ENCODE data around the gene RAB40A.

RAB40A gene

GRCh38 chrX:103531002-103531401 lies 11.7 kb upstream of the RAB40A start:
- Histone ChIP-seq H3K27me3 (ENCODE audit: insufficient read depth, low read length, poor library complexity, severe bottlenecking) (no peaks in the 10 kb centered on the region), H3K9me2 (replicated peaks; ENCODE audit: low read depth, low read length) (no peaks in the 10 kb centered on the region), H3K4me3 (ENCODE audit: low read length, poor library complexity, severe bottlenecking) (no peak overlapping the region), H3K79me2 (ENCODE audit: insufficient read depth, low read length) (no peaks in the 10 kb centered on the region), H3K9me3 (ENCODE audit: insufficient read depth, low read depth, low read length) (no peaks in the 10 kb centered on the region), H3K4me2 (ENCODE audit: low read depth, low read length, poor library complexity, severe bottlenecking) (no peak overlapping the region), H2AFZ (ENCODE audit: low read length) (no peak overlapping the region), H4K20me1 (ENCODE audit: insufficient read depth, low read length, poor library complexity, severe bottlenecking) (no peaks in the 10 kb centered on the region), H3F3A (ENCODE audit: low read depth) (no peaks in the 10 kb centered on the region), H3K9ac (ENCODE audit: low read depth, low read length, poor library complexity, severe bottlenecking) (no peak overlapping the region), H3K4me1 (ENCODE audit: insufficient read depth, low read length, poor library complexity, severe bottlenecking) (no peaks in the 10 kb centered on the region), H3K36me3 (ENCODE audit: insufficient read depth, low read length) (no peaks in the 10 kb centered on the region)
- no peak for TF ChIP-seq EZH2phosphoT487 (IDR thresholded peaks at IDR 0.05; ENCODE audit: borderline replicate concordance)
- TF ChIP-seq, protein P1, sequence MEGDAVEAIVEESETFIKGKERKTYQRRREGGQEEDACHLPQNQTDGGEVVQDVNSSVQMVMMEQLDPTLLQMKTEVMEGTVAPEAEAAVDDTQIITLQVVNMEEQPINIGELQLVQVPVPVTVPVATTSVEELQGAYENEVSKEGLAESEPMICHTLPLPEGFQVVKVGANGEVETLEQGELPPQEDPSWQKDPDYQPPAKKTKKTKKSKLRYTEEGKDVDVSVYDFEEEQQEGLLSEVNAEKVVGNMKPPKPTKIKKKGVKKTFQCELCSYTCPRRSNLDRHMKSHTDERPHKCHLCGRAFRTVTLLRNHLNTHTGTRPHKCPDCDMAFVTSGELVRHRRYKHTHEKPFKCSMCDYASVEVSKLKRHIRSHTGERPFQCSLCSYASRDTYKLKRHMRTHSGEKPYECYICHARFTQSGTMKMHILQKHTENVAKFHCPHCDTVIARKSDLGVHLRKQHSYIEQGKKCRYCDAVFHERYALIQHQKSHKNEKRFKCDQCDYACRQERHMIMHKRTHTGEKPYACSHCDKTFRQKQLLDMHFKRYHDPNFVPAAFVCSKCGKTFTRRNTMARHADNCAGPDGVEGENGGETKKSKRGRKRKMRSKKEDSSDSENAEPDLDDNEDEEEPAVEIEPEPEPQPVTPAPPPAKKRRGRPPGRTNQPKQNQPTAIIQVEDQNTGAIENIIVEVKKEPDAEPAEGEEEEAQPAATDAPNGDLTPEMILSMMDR (conservative IDR thresholded peaks at IDR 0.05; ENCODE audit: low read length), result no peak

DNA sequence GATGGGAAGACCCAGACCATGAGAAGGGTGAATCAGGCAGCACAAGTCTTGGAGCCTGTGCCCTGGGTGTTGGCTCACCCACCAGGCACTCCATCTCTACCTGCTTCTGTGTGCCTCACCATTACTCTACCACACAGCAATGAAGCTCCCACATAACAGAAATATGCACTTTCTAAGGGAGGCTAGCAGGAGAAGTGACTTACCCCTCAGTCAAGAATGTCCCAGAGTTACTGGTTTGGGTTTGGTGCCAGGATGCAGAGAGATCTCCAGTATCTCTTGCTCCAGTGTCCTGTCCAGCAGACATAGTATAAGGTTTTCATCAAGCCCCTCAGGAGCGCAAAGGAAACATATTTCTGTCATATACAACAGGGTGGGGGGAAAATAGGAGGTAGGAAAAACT lies 11.3 kb upstream of the RAB40A start:
- Histone ChIP-seq H3K36me3 (ENCODE audit: insufficient read depth, low read length) (no peaks in the 10 kb centered on the region), H3K4me2 (ENCODE audit: low read depth, low read length, poor library complexity, severe bottlenecking) (no peak overlapping the region), H2AFZ (ENCODE audit: low read length) (no peak overlapping the region), H3K4me3 (ENCODE audit: low read length, poor library complexity, severe bottlenecking) (no peak overlapping the region), H3F3A (ENCODE audit: low read depth) (no peaks in the 10 kb centered on the region), H3K9ac (ENCODE audit: low read depth, low read length, poor library complexity, severe bottlenecking) (no peak overlapping the region), H4K20me1 (ENCODE audit: insufficient read depth, low read length, poor library complexity, severe bottlenecking) (no peaks in the 10 kb centered on the region), H3K4me1 (ENCODE audit: insufficient read depth, low read length, poor library complexity, severe bottlenecking) (no peaks in the 10 kb centered on the region), H3K9me2 (replicated peaks; ENCODE audit: low read depth, low read length) (no peaks in the 10 kb centered on the region), H3K9me3 (ENCODE audit: insufficient read depth, low read depth, low read length) (no peaks in the 10 kb centered on the region), H3K27me3 (ENCODE audit: insufficient read depth, low read length, poor library complexity, severe bottlenecking) (no peaks in the 10 kb centered on the region), H3K79me2 (ENCODE audit: insufficient read depth, low read length) (no peaks in the 10 kb centered on the region)
- TF ChIP-seq, protein P1 (conservative IDR thresholded peaks at IDR 0.05; ENCODE audit: low read length), result no peak
- TF ChIP-seq EZH2phosphoT487 (IDR thresholded peaks at IDR 0.05; ENCODE audit: borderline replicate concordance), result no peak

GRCh38 chrX:103529550-103529949 lies 10.3 kb upstream of the RAB40A start:
- TF ChIP-seq, protein P1 (conservative IDR thresholded peaks at IDR 0.05; ENCODE audit: low read length), result no peak
- Histone ChIP-seq H4K20me1 (ENCODE audit: insufficient read depth, low read length, poor library complexity, severe bottlenecking) (no peaks in the 10 kb centered on the region), H3K4me2 (ENCODE audit: low read depth, low read length, poor library complexity, severe bottlenecking) (no peak overlapping the region), H3K36me3 (ENCODE audit: insufficient read depth, low read length) (no peaks in the 10 kb centered on the region), H3K9me2 (replicated peaks; ENCODE audit: low read depth, low read length) (no peaks in the 10 kb centered on the region), H3K27me3 (ENCODE audit: insufficient read depth, low read length, poor library complexity, severe bottlenecking) (no peaks in the 10 kb centered on the region), H3K9ac (ENCODE audit: low read depth, low read length, poor library complexity, severe bottlenecking) (no peak overlapping the region), H3F3A (ENCODE audit: low read depth) (no peaks in the 10 kb centered on the region), H2AFZ (ENCODE audit: low read length) (no peak overlapping the region), H3K79me2 (ENCODE audit: insufficient read depth, low read length) (no peaks in the 10 kb centered on the region), H3K4me1 (ENCODE audit: insufficient read depth, low read length, poor library complexity, severe bottlenecking) (no peaks in the 10 kb centered on the region), H3K9me3 (ENCODE audit: insufficient read depth, low read depth, low read length) (no peaks in the 10 kb centered on the region), H3K4me3 (ENCODE audit: low read length, poor library complexity, severe bottlenecking) (no peak overlapping the region)

Data from Loucy (cell line).